Stimulated activated CD4-positive, alpha-beta T cell treated with anti-CD3 and anti-CD28 coated beads, Interleukin-12 subunit alpha, Interleukin-12 subunit beta, amount 100 ng/mL, for 4 hours (primary cell): ENCODE measurements around the gene ZNRF3.
A peak's percentile ranks its signal among the peaks of the same experiment; 100 is the strongest.
"Not testable (repeated sequence)": the region's sequence is repeated elsewhere in the genome, so short reads cannot be mapped to it uniquely, and the experiment has no call there.

Experiments
- DNase-seq: peaks from one replicate; pipeline ENCODE4 v3.0.0-alpha.2; 2020

ZNRF3 gene

DNA sequence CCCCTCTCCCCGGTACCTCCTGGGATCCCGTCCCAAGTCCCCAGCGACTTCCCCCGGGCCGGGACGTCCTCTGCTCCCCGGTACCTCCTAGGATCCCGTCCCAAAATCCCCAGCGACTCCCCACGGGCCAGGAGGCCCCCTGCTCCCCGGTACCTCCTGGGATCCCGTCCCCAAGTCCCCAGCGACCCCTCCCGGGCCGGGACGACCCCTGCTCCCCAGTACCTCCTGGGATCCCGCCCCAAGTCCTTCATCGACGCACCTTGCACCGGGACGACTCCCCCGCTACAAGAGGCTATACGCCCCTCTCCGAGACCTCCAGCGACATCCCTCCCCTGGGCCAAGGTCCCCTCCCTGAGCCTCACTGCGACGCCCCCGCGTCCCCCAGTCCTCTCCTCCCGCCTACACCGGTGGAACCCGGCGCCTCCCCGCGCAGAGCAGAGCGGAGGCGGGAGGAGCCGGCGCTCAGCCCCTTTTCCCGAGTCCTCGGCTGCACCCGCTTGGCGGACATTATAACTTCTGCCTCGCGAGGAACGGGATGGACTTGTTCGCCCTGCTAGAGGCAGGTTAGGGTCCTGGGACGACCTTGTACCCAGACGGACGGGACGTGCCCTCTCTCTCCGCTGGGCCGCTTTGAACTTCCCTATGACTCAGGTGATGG is 190.4 kb downstream of the ZNRF3 start:
- peak; percentile 11 for DNase-seq

DNA sequence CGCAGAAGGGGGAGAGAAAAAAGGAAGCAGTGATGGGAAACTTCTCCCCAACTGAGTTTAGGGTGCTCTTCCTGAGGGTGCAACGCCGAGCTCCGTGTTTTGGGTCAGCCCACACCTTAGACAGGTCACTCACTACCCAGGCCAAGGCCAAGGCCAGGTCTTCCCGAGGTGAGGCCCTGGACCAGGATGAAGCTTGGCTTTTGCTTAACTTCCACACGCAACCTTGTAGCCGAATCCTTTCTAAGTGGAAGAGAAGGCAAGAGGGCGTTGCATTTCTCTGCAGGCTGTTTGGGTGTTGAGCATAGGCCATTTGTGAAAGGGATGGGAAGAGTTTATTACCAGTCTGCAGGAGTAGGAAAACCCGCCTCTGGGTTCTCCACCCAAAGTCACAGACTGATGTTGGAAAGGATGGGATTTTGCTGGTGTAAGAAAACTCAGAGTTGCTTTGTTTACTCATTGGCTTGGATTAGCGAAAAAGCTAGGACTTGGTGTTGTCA is 191.0 kb downstream of the ZNRF3 start:
- no peak for DNase-seq

DNA sequence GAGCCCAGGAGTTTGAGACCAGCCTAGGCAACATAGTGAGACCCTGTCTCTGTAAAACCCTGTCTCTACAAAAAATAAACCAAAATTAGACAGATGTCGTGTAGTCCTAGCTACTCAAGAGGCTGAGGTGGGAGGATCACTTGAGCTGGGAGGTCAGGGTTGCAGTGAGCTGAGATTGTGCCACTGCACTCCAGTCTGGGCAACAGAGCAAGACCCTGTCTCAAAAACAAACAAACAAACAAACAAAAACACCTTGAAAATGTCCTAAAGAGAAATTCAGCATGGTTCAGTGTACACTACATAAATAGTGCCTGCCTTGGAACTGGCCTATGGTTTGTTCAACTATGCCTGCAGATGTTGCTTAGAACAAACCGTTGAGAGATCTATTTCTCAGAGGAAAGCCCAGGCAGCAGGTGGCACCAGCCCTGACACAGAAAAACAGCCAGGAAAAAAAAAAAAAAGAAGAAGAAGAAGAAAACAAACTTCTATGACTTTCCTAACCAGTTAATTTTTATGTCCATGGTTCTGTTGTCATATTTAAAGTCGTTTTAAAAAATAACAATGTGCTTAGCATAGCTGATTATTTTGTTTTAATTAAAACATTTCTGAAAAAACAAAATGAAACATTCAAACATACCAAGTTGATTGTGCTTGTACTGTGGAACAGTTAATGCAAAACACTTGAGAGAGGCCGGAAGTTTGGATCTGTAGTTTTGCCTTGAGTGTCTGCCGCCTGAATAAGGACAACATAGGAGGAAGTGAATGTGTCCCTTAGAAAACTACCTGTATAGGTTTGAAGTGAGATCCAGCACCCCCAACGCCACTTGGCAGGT is 194.9 kb downstream of the ZNRF3 start:
- DNase-seq: no peak

DNA sequence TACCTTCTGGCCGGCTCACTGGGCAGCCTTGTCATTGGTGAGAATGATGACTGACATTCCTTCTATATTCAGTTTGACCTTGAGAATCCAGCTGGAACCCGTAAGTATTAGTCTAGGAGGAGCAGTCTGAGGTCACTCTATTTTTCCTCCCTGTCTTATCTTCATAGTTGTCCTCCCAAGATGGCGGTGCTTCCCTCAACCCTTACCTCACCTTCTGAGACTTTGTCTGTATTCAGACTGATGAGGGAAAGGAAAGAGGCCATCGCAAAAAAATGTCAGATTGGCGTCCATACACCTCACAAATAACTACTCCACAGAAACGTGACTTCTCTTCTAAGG is 195.5 kb downstream of the ZNRF3 start:
- DNase-seq: no peak

DNA sequence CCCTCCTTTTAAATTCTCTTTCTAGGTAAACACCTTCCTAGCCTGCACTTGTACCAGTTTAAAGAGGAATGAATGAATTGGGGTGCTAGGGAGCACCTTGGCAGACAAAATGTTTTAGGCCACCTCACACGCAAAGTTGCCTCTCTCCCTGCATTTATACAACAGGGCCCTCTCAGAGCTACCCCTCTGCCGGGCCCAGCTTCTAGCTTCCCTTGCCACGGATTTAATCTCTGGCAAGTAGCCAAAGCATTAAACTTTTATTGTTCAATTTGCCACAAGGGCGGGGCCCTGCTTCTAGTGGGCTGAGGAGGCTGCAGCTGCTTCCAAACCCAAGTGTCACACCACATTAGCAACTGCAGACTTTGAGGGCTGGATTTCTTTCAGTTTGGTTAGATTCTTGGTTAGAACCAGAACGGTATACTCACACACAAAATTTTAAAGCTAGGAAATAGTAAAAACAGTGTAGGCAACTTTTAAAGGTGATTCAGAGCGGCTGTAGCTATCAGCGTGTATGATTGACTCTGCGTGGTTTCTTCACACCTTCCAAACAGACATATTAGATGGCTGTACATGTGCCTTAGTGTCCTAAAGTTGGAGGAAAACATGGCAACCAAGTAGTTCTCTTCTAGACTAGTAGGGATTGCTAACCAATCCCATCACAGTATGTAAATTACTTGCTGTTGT is 196.0 kb downstream of the ZNRF3 start:
- no peak for DNase-seq

DNA sequence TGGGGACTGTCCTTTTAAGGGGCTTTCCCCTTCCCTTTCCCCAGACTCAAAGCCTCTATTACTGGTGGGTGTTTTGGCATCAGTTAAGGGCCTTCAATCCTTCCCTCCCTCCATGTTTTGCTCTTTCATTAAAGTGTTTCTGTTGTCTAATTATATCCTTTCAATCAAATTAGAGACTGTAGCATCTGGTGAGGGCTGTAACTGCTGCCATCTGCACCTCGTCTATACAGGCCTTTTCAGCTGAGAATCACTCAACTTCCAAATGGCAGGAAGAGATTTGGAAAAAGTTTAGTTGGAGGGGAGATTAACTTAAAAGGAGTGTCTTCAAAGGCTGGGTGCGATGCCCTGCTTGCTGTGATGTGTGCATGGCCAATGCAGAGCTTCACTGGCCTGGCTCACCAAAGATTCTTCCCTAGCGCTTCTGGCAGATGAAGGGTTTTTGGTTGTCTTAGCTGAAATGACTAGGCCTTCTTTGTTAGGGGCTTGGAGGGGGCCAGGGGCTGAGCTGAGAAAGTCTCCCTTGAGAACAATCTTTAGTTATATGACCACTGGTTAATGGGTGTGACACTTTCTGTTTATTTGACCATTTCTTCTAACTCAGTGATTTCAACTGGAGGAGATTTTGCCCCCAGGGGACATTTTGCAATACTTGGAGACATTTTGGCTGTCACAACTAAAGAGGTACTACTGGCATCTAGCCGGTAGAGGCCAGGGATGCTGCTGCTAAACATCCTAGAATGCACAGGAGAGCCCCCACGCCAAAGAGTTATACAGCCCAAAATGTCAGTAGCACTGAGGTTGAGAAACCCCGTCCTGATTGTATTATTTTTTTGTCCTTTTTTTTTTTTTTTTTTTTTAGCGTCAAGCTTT is 197.0 kb downstream of the ZNRF3 start:
- DNase-seq: no peak

DNA sequence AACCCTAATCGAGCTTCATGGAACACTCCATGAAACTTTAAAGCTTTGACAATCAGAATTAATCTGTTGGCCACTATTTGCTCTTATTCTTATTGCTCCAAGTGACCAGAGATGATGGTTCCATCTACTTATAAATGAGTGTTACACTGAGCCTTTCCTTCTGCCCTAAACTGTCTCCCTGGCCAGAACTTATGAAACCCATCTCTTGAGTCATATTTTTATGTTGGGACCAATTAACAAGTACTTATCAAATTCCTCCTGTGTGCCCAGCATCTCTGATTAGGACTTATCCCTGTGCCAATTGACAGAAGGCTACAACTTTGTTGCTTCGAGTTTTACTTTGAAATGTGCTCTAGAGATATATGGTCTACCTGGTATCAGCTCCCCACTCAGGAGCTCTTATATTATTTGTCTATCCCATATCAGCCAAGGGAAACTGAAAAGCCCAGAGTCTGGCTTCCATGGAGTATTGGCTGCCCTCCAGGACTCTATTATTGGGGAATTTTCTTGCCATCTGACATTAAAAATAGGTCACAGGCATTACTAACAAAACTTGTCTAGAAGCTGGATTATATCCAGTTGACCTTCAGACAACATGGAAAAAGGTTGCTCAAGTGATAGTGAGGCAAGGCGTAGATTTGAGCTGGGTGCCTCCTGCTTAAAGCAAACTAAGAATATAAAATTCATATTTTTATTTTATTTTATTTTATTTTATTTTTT is 198.3 kb downstream of the ZNRF3 start:
- DNase-seq: no peak

DNA sequence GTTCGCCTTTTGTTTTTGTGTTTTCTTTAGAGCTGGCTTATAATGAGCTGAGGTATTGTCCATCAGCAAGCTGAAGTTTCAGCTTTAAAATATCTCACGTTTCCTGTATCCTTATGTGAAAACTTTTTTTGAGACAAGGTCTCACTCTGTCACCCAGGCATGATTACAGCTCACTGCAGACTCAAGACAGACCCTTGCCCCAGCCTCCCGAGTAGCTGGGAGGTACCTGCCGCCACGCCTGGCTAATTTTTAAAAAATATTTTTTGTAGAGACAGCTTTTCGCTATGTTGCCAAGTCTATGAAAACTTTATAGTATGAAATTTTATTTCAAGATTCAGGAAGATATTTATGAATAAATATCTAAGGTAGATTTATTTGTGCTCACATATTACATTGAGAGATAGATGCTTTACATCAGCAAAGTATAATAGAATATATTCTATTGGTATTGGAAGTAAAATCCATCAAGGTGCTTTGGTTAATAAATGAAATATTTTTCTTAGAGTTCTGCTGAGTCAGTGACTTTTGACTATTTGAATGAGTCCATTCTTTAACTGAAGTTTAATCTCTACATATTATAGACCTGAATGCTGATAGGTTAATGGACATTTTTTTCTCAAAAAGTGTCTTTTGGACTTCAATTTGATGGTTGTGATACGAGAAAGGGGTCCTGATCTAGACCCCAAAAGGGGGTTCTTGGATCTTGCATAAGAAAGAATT is 199.6 kb downstream of the ZNRF3 start:
- DNase-seq: no peak

DNA sequence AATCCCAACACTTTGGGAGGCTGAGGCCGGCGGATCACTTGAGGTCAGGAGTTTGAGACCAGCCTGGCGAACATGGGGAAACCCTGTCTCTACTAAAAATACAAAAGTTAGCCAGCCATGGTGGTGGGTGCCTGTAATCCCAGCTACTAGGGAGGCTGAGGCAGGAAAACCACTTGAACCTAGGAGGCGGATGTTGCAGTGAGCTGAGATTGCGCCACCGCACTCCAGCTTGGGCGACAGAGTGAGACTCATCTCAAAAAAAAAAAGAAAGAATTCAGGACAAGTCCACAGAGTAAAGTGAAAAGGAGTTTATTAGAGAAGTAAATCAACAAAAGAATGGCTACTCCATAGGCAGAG is 200.2 kb downstream of the ZNRF3 start:
- DNase-seq: not testable (repeated sequence)

DNA sequence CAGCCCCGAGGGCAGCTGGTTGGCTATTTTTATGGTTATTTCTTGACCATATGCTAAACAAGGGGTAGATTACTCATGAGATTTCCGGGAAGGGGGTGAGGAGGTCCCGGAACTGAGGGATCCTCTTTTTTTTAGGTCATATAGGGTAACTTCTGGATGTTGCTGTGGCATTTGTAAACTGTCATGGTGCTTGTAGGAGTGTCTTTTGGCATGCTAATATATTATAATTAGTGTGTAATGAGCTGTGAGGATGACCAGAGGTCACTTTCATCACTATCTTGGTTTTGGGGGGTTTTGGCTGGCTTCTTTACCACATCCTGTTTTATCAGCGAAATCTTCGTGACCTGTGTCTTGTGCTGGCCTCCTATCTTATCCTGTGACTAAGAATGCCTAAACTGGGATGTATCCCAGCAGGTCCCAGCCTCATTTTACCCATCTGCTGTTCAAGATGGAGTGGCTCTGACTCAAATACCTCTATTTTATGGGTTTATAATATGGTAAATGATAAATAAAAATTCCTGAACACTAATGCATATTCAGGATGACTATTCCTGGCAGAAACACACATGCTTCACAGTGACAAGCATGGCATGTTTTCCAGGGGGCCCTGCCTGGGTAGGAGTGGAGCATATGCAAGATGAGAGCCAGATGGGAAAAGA is 200.7 kb downstream of the ZNRF3 start:
- no peak for DNase-seq

DNA sequence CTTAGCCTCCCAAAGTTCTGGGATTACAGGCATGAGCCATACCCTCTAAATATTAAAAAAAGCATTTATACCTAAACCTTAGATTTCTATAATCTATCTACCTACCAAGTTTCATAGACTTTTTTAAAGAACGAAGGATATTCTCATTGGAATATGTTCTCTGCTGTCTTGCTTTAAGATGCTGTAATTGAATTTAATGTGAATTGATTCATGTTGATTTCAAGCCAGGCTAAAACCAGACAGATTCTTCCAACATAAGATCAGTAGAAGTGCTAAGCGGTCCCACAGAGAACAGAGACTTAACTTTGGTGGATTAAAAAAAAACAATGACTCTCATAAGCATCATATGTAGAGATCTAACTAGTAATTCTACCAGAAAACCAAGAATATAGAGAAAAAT is 203.6 kb downstream of the ZNRF3 start:
- DNase-seq: no peak

DNA sequence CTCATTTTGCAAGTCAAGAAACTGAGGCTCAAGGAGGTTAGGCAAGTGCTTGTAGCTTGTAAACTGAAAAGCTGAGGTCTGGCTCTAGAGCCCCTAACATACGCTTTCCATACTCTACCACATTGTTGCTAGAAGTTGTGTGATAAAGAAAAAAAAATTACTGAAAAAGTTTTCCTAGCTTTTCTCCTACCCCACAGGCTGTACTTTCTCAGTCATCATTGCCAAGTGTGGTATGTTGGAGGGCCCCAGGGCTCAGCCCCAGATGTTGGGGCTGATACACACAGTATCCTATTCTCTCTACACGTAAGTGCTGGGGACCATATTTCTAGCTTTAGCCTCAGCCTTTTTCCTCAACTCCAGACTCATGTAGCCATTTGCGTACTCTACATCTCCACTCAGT is 205.4 kb downstream of the ZNRF3 start:
- no peak for DNase-seq

DNA sequence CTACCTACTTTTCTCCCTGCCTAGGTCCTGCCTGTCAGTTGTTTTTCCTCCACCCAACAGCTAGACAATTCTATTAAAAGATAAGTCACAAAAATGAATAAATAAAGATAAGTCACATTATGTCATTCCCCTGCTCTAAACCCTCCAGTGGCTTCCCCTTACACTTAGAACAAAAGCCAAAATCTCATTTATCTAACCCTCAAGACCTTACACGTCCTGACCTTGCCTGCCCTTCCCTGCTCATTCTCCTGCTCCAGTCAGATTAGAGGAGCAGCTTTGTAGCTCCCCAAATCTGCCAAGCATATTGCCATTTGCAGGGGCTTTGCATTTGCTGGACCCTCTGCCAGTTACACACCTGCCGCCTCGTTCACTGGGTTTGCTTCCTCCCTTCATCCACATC is 206.1 kb downstream of the ZNRF3 start:
- DNase-seq: no peak

DNA sequence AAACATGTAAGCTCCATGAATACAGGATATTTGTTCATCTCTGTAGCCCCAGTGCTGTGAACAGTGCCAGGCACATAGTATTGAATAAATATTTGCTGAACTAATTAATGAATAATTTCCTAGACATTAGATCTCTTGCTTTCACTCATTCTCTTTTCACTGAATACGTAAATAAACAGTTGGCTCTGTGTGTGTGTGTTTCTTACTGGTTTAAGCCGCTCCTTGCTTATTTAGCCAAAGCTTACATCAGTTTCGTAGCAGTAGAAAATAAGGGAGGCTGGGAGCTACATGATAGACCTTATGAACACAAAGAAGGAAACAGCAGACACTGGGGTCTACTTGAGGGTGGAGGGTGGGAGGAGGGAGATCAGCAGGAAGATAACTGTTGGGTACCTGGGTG is 206.7 kb downstream of the ZNRF3 start:
- no peak for DNase-seq

DNA sequence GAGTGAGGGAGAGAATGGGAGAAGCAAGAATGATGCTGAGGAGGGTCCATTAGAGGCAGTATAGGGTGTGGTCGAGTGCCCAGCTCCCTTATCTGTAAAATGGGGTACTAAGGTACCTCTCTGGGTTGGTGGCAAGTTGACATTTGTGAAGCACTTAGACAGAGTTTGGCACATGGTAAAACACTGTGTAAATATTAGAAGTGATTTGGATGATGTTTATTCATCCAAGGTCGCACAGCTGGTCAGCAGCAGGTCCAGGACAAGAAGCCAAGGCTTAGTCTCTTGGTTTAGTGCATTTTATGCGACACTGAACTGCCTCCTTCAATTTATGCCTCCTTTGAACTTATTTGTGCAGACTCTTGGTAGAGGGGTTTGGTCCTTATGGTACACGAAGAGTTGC is 208.9 kb downstream of the ZNRF3 start:
- no peak for DNase-seq

DNA sequence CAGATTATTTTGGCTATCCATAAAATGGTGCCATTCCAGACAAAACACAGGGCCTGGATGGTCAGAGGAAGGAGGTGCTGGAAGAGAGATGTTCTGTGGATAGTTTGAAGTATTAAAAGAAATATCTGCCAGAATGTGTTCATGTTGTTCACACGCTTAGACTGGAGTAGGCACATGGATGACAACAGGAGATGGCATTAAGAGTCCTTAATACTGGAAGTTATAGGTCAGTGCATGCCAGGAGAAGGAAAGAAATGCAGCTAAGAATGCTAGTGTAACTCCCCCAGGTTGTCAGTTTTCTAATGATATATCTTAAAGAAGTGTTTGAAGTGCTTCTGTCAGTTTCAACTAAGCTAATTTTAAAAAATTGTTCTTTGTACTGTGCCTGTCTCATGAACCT is 209.7 kb downstream of the ZNRF3 start:
- no peak for DNase-seq

DNA sequence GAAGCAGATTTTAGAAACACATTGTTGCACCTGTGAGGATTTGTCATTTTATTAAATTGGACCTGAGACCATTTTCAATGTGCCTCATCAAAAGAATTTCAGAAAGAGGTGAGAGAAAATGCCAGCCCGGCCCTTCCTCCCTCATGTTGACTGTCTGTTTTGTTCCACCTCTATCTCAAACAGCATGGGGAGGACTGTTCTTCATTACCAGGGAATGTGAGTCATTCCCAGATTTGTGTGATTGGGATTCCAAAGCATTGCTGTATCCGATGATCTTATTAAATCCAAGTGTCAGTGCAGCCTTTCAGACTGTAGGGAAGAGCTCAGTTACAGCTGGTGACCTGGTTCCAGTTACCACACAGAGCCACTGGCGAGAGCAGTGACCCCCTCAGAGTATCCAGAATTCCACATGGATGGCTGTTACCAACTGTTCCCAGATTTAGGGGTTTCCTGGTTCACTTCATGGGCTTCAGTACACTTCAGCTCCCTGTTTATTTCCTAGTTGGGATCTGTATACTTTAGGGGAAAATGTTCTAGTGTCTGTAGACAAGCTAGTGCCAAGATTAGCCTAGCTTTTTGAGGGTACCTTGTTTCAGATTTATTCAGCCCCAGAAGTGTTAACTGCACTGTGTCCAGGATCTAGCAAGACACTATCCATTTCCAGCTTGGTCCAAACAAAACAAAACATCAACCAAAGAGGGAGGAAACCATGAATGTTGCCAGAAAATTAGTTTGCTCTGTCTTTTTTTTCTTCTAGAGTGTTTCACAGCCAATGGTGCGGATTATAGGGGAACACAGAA is 210.3 kb downstream of the ZNRF3 start:
- no peak for DNase-seq

DNA sequence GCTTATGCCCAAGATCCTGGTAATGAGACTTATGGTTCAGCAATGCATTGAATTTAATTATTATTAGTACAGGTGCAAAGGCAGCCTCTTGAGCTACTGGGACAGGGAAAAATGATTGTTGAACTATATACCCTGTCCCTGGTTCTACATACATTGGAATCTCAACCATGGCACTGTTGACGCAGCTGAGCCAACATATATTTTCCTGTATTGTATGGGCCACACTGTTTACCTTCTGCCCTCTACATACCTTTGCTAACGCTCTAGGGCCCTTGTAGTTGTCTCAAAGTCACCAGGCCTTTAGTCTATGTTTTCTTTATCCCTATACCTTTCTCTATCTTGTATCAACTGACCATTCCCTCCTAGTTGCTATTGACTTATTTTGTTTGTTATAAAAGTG is 212.1 kb downstream of the ZNRF3 start:
- no peak for DNase-seq

DNA sequence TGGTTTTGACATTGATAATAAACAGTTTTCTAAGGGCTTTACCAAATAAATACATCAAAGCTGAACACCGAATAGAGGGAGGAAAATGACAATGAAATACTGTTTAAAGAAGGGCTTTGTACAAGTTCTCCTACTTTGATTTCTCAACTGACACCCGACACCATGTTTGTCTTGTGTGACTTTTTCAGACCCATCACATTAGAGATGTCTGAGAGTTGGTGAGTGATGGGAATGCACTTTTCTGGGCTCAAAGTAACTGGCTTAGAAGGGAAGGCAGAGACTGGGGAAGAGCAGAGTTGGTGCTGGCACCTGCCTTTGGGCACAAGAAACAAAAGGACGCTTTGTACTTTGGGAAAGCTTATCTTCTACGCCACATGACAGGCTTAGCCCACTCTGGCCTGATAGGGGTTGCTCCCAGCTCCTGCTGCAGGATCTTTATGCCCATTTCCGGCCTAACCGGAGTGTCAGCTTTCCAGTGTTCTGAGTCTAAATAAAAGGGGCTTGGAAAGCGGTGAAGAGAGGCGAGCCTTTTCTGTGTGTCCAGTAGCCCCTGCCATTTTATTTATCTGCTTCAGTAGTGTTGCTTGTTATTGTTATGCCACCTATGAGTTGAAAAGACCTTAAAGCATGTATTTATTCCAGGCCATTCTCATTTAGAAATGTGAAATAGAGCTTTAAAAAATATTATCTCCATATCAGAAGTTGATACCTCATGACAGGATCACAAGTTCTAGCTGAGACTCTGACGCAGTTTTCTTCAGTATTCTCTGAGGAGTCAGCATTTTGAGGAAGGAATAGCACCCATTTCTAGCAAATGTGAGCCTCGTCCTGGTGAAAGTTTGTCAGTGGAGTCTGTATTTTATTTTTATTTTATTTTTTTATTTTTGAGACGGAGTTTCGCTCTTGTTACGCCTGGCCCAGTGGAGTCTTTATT is 213.6 kb downstream of the ZNRF3 start:
- DNase-seq: no peak
